ENCODE results near the gene DSC2. TPM values are rescaled to one million over a fixed set of nuclear protein-coding genes. Genes with fewer than 3 reads are reported as not detected.

Gene DSC2
- total RNA-seq, 2 donors from 2014 or later, result 19.3 to 19.5 TPM

- Histone ChIP-seq H3K9me3 (no peaks in the 10 kb centered on the region), H3K4me3 (no peak overlapping the region), H3K27ac (no peak overlapping the region), H3K36me3 (no peaks in the 10 kb centered on the region), H3K27me3 (no peaks in the 10 kb centered on the region), H3K4me1 (no peaks in the 10 kb centered on the region)
- no peak for DNase-seq (ENCODE audit: low spot score)
- no peak for TF ChIP-seq CTCF (IDR thresholded peaks at IDR 0.05)
Observed at GRCh38 chr18:31058897-31059296, 43.3 kb downstream of the DSC2 start.

DNA sequence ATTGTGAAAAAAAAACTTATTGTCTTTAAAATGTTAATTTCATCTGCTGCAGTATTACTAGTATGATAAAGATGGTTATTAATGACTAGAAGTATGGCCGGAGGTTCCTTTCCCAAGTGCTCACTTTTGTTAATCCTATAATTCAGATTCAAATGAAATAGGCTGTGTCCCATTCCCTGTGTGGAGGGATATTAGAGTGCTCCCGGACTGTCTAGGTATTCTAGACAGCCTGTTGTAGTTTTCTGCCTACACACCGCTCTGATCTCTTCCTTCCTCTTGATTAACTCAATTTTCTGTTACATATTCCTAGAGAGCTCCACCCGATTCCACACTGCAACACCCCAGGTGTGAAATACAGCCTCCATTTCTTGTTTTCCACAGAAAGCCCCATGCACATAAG is 44.3 kb downstream of the DSC2 start:
- no peak overlapping the region for H3K4me3 ChIP-seq
- TF ChIP-seq CTCF (IDR thresholded peaks at IDR 0.05), result no peak
- H3K9me3 ChIP-seq, result no peaks in the 10 kb centered on the region
- no peak overlapping the region for H3K27ac ChIP-seq
- no peaks in the 10 kb centered on the region for H3K27me3 ChIP-seq
- H3K36me3 ChIP-seq, result no peaks in the 10 kb centered on the region
- DNase-seq (ENCODE audit: low spot score), result no peak
- H3K4me1 ChIP-seq, result no peaks in the 10 kb centered on the region

- Histone ChIP-seq H3K4me1 (no peaks in the 10 kb centered on the region), H3K36me3 (no peaks in the 10 kb centered on the region), H3K9me3 (no peaks in the 10 kb centered on the region), H3K27ac (no peak overlapping the region), H3K4me3 (no peak overlapping the region), H3K27me3 (no peaks in the 10 kb centered on the region)
- DNase-seq (ENCODE audit: low spot score), result no peak
- no peak for TF ChIP-seq CTCF (IDR thresholded peaks at IDR 0.05)
Observed at GRCh38 chr18:31057051-31057450, 45.2 kb downstream of the DSC2 start.

GRCh38 chr18:31056296-31056695 is 45.9 kb downstream of the DSC2 start:
- H3K9me3 ChIP-seq, result no peaks in the 10 kb centered on the region
- no peak overlapping the region for H3K4me3 ChIP-seq
- no peak for TF ChIP-seq CTCF (IDR thresholded peaks at IDR 0.05)
- H3K27me3 ChIP-seq, result no peaks in the 10 kb centered on the region
- H3K36me3 ChIP-seq, result no peaks in the 10 kb centered on the region
- no peaks in the 10 kb centered on the region for H3K4me1 ChIP-seq
- no peak for DNase-seq (ENCODE audit: low spot score)
- H3K27ac ChIP-seq, result no peak overlapping the region

DNA sequence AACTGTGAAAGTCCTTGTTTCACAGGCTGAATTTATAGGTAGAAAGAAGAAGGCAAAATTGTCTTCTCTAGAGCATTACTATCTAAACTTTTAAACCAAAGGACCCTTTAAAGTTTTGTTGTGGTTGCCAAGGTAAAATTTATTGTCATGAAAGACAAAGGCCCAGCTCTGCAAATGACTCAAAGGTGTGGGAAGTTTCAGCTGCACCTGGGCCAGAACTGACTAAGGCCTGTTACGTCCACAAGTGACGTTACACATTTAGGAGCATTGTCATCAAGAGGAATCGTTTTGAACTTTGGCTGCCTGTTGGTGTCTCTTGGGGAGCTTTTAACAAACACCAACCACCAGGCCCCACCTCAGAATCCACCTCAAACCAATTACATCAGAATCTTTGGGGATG is 51.6 kb downstream of the DSC2 start:
- no peak overlapping the region for H3K4me3 ChIP-seq
- no peaks in the 10 kb centered on the region for H3K4me1 ChIP-seq
- DNase-seq (ENCODE audit: low spot score), result no peak
- no peak for TF ChIP-seq CTCF (IDR thresholded peaks at IDR 0.05)
- H3K27me3 ChIP-seq, result no peaks in the 10 kb centered on the region
- no peak overlapping the region for H3K27ac ChIP-seq
- no peaks in the 10 kb centered on the region for H3K36me3 ChIP-seq
- H3K9me3 ChIP-seq, result no peaks in the 10 kb centered on the region

DNA sequence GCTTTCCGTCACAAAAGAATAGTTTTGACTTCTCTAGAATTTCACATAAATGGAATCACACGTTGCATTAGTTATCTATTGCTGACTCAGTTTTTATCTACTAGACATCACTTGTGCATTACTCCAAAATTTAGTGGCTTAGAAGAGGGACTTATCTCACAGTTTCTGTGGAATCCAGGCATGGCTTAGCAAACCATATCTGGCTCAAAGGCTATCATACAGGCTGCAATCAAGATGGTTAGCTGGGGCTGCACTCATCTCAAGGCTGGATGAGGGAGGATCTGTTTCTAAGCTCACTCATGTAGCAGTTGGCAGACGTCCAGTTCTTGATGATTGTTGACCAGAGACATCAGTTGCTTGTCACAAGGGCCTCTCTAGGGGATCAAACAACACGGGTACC is 53.0 kb downstream of the DSC2 start:
- Histone ChIP-seq H3K36me3 (no peaks in the 10 kb centered on the region), H3K27me3 (no peaks in the 10 kb centered on the region), H3K4me1 (no peaks in the 10 kb centered on the region), H3K9me3 (no peaks in the 10 kb centered on the region), H3K4me3 (no peak overlapping the region), H3K27ac (no peak overlapping the region)
- no peak for DNase-seq (ENCODE audit: low spot score)
- no peak for TF ChIP-seq CTCF (IDR thresholded peaks at IDR 0.05)
